ENCODE measurements around the gene ARMC2. TPM values are rescaled to one million over a fixed set of nuclear protein-coding genes. Genes with fewer than 3 reads are reported as not detected.

Gene ARMC2
- total RNA-seq, 1 experiment from 2014 or later: 3.2 TPM

- H3K27me3 Mint-ChIP-seq (ENCODE audit: insufficient read depth, unreplicated experiment): no peaks in the 10 kb centered on the region
- CTCF ChIA-PET: interaction anchor here (0.8 kb wide), 1 partner anchor 219 kb away, joined by 4 read pairs; no protein-coding TSS in a partner anchor
- no TSS peak for BruUV-seq (replicated peaks)
Measured at GRCh38 chr6:108920751-108921150, 72.5 kb downstream of the ARMC2 start.

GRCh38 chr6:108921547-108922361, 73.5 kb downstream of the ARMC2 start:
- H3K4me1 Mint-ChIP-seq (ENCODE audit: insufficient read depth, unreplicated experiment): peaks cover 16% of the 10 kb centered on the region
- H3K36me3 Mint-ChIP-seq (ENCODE audit: insufficient read depth, unreplicated experiment): no peaks in the 10 kb centered on the region
- H3K9me3 Mint-ChIP-seq (ENCODE audit: unreplicated experiment): no peaks in the 10 kb centered on the region
- peak; percentile 82 for DNase-seq (ENCODE audit: unreplicated experiment)
- ChIA-PET POLR2A (interaction anchor here (1.0 kb wide), 1 partner anchor 21 kb away, joined by 3 read pairs; no protein-coding TSS in a partner anchor), CTCF (interaction anchor here (0.5 to 1.1 kb wide), 6 partner anchors 7 to 269 kb away, joined by 3 to 4 read pairs (median 4); no protein-coding TSS in a partner anchor)
- TF ChIP-seq CTCF (IDR thresholded peaks at IDR 0.05; ENCODE audit: unreplicated experiment): no peak
- H3K27ac Mint-ChIP-seq (ENCODE audit: low read depth, unreplicated experiment): no peak overlapping the region
- no peak overlapping the region for H3K4me3 Mint-ChIP-seq (ENCODE audit: unreplicated experiment)
- H3K27me3 Mint-ChIP-seq (ENCODE audit: insufficient read depth, unreplicated experiment): no peaks in the 10 kb centered on the region
- intact Hi-C loops (cut with micrococcal nuclease): no loop called here
- BruUV-seq (replicated peaks): no TSS peak

More at GRCh38 chr6:108920751-108921150, 72.5 kb downstream of the ARMC2 start:
- Mint-ChIP-seq H3K36me3 (ENCODE audit: insufficient read depth, unreplicated experiment) (no peaks in the 10 kb centered on the region), H3K27ac (ENCODE audit: low read depth, unreplicated experiment) (no peak overlapping the region), H3K9me3 (ENCODE audit: unreplicated experiment) (no peaks in the 10 kb centered on the region), H3K4me1 (ENCODE audit: insufficient read depth, unreplicated experiment) (peaks cover 16% of the 10 kb centered on the region), H3K4me3 (ENCODE audit: unreplicated experiment) (no peak overlapping the region)
- intact Hi-C loops (cut with micrococcal nuclease): no loop called here
- no peak for DNase-seq (ENCODE audit: unreplicated experiment)
- TF ChIP-seq CTCF (IDR thresholded peaks at IDR 0.05; ENCODE audit: unreplicated experiment): no peak
- POLR2A ChIA-PET: interaction anchor here (0.6 to 1.0 kb wide), 2 partner anchors 20 to 333 kb away, joined by 3 read pairs; no protein-coding TSS in a partner anchor

- no peaks in the 10 kb centered on the region for H3K36me3 Mint-ChIP-seq (ENCODE audit: insufficient read depth, unreplicated experiment)
- H3K9me3 Mint-ChIP-seq (ENCODE audit: unreplicated experiment): no peaks in the 10 kb centered on the region
- intact Hi-C loops (cut with micrococcal nuclease): no loop called here
- ChIA-PET CTCF (interaction anchor here (0.5 to 0.7 kb wide), 3 partner anchors 8 to 270 kb away, joined by 3 to 4 read pairs (median 3); no protein-coding TSS in a partner anchor), POLR2A (no interaction called here)
- peaks cover 16% of the 10 kb centered on the region for H3K4me1 Mint-ChIP-seq (ENCODE audit: insufficient read depth, unreplicated experiment)
- no peak overlapping the region for H3K27ac Mint-ChIP-seq (ENCODE audit: low read depth, unreplicated experiment)
- H3K27me3 Mint-ChIP-seq (ENCODE audit: insufficient read depth, unreplicated experiment): no peaks in the 10 kb centered on the region
- BruUV-seq (replicated peaks): no TSS peak
- no peak for DNase-seq (ENCODE audit: unreplicated experiment)
- no peak overlapping the region for H3K4me3 Mint-ChIP-seq (ENCODE audit: unreplicated experiment)
- no peak for TF ChIP-seq CTCF (IDR thresholded peaks at IDR 0.05; ENCODE audit: unreplicated experiment)
Measured at GRCh38 chr6:108922499-108922898, 74.3 kb downstream of the ARMC2 start.

GRCh38 chr6:108927927-108928326, 79.7 kb downstream of the ARMC2 start:
- H3K27ac Mint-ChIP-seq (ENCODE audit: low read depth, unreplicated experiment): no peak overlapping the region
- no TSS peak for BruUV-seq (replicated peaks)
- H3K9me3 Mint-ChIP-seq (ENCODE audit: unreplicated experiment): no peaks in the 10 kb centered on the region
- intact Hi-C loops (cut with micrococcal nuclease): no loop called here
- ChIA-PET POLR2A (interaction anchor here (0.7 to 1.4 kb wide), 7 partner anchors 8 to 765 kb away, joined by 3 to 4 read pairs (median 4); no protein-coding TSS in a partner anchor), CTCF (interaction anchor here (0.9 to 2.3 kb wide), 2 partner anchors 14 to 80 kb away, joined by 3 to 7 read pairs; no protein-coding TSS in a partner anchor)
- TF ChIP-seq CTCF (IDR thresholded peaks at IDR 0.05; ENCODE audit: unreplicated experiment): no peak
- H3K36me3 Mint-ChIP-seq (ENCODE audit: insufficient read depth, unreplicated experiment): no peaks in the 10 kb centered on the region
- H3K4me3 Mint-ChIP-seq (ENCODE audit: unreplicated experiment): no peak overlapping the region
- H3K27me3 Mint-ChIP-seq (ENCODE audit: insufficient read depth, unreplicated experiment): no peaks in the 10 kb centered on the region
- DNase-seq (ENCODE audit: unreplicated experiment): peak; percentile 35
- peaks cover 4% of the 10 kb centered on the region for H3K4me1 Mint-ChIP-seq (ENCODE audit: insufficient read depth, unreplicated experiment)

Data from MCF 10A (cell line).